ENCODE measurements around the gene RAB40B.

- TF ChIP-seq CTCF (IDR thresholded peaks at IDR 0.05) (no peak), POLR2A (IDR thresholded peaks at IDR 0.05) (peak in 1 of 2 donors; percentile 10)
Observed at GRCh38 chr17:82698974-82699442, 510 bp upstream of the RAB40B start.

All from uterus (tissue), 2 donors.